ENCODE data around the gene TRABD2B. TPM values are rescaled to one million over a fixed set of nuclear protein-coding genes. Genes with fewer than 3 reads are reported as not detected.
A peak's percentile ranks its signal among the peaks of the same experiment; 100 is the strongest.

The TRABD2B gene
- total and polyA plus RNA-seq, 2 donors (not counting 1 experiment from before 2014, with no cell fraction given) = under 0.01 TPM; not detected in 1

- DNase-seq (ENCODE audit: low read depth in 2 of 2) = peak in 1 of 2 donors; percentile 60
- TF ChIP-seq CTCF (conservative IDR thresholded peaks at IDR 0.05 in 1 of 2, IDR thresholded peaks at IDR 0.05 in 1 of 2; ENCODE audit: low read depth in 1 of 2, low read length in 2 of 2) (no peak), EZH2 (IDR thresholded peaks at IDR 0.05; ENCODE audit: low read length, missing control alignments) (no peak)
- no peak overlapping the region for H3K9ac ChIP-seq (ENCODE audit: insufficient read depth, low read length)
Measured at GRCh38 chr1:48036710-48037355, 39.6 kb upstream of the TRABD2B start.

GRCh38 chr1:48035371-48036141, 38.4 kb upstream of the TRABD2B start:
- Histone ChIP-seq H3K9ac (ENCODE audit: insufficient read depth, low read length) (no peak overlapping the region), H3K4me2 (ENCODE audit: extremely low read depth, insufficient read depth, low read length) (no peak overlapping the region), H4K20me1 (ENCODE audit: control insufficient read depth, extremely low read depth, insufficient read depth, low read length) (no peaks in the 10 kb centered on the region), H3K9me3 (ENCODE audit: control insufficient read depth, insufficient read depth, low read depth, low read length) (no peaks in the 10 kb centered on the region), H3K27me3 (ENCODE audit: control insufficient read depth, insufficient read depth, low read length) (no peaks in the 10 kb centered on the region), H3K79me2 (ENCODE audit: control insufficient read depth, insufficient read depth, low read length) (no peaks in the 10 kb centered on the region), H3K4me3 (replicated peaks in 1 of 4; ENCODE audit: control extremely low read depth in 1 of 4, insufficient read depth in 1 of 4, low read depth in 3 of 4, low read length in 4 of 4) (no peak overlapping the region), H2AFZ (ENCODE audit: low read length) (no peak overlapping the region), H3K4me1 (ENCODE audit: control insufficient read depth, extremely low read depth, insufficient read depth, low read length) (no peaks in the 10 kb centered on the region), H3K36me3 (ENCODE audit: control insufficient read depth, insufficient read depth, low read length) (no peaks in the 10 kb centered on the region), H3K27ac (ENCODE audit: insufficient read depth, low read length) (no peak overlapping the region)
- TF ChIP-seq EZH2 (IDR thresholded peaks at IDR 0.05; ENCODE audit: low read length, missing control alignments) (no peak), CTCF (conservative IDR thresholded peaks at IDR 0.05 in 1 of 2, IDR thresholded peaks at IDR 0.05 in 1 of 2; ENCODE audit: low read depth in 1 of 2, low read length in 2 of 2) (no peak)
- DNase-seq (ENCODE audit: low read depth in 2 of 2) = peak in 1 of 2 donors; percentile 8

More at GRCh38 chr1:48036710-48037355, 39.6 kb upstream of the TRABD2B start:
- Histone ChIP-seq H3K36me3 (ENCODE audit: control insufficient read depth, insufficient read depth, low read length) (no peaks in the 10 kb centered on the region), H4K20me1 (ENCODE audit: control insufficient read depth, extremely low read depth, insufficient read depth, low read length) (no peaks in the 10 kb centered on the region), H3K27me3 (ENCODE audit: control insufficient read depth, insufficient read depth, low read length) (no peaks in the 10 kb centered on the region), H3K4me1 (ENCODE audit: control insufficient read depth, extremely low read depth, insufficient read depth, low read length) (no peaks in the 10 kb centered on the region), H3K79me2 (ENCODE audit: control insufficient read depth, insufficient read depth, low read length) (no peaks in the 10 kb centered on the region), H3K9me3 (ENCODE audit: control insufficient read depth, insufficient read depth, low read depth, low read length) (no peaks in the 10 kb centered on the region), H3K4me2 (ENCODE audit: extremely low read depth, insufficient read depth, low read length) (no peak overlapping the region), H2AFZ (ENCODE audit: low read length) (no peak overlapping the region), H3K27ac (ENCODE audit: insufficient read depth, low read length) (no peak overlapping the region), H3K4me3 (replicated peaks in 1 of 4; ENCODE audit: control extremely low read depth in 1 of 4, insufficient read depth in 1 of 4, low read depth in 3 of 4, low read length in 4 of 4) (no peak overlapping the region)

- no peaks in the 10 kb centered on the region for H3K4me1 ChIP-seq (ENCODE audit: control insufficient read depth, extremely low read depth, insufficient read depth, low read length)
- H2AFZ ChIP-seq (ENCODE audit: low read length) = no peak overlapping the region
- no peak overlapping the region for H3K4me2 ChIP-seq (ENCODE audit: extremely low read depth, insufficient read depth, low read length)
- H3K79me2 ChIP-seq (ENCODE audit: control insufficient read depth, insufficient read depth, low read length) = no peaks in the 10 kb centered on the region
- no peaks in the 10 kb centered on the region for H3K27me3 ChIP-seq (ENCODE audit: control insufficient read depth, insufficient read depth, low read length)
- no peaks in the 10 kb centered on the region for H3K36me3 ChIP-seq (ENCODE audit: control insufficient read depth, insufficient read depth, low read length)
- H3K9ac ChIP-seq (ENCODE audit: insufficient read depth, low read length) = no peak overlapping the region
- no peak overlapping the region for H3K27ac ChIP-seq (ENCODE audit: insufficient read depth, low read length)
- TF ChIP-seq CTCF (conservative IDR thresholded peaks at IDR 0.05 in 1 of 2, IDR thresholded peaks at IDR 0.05 in 1 of 2; ENCODE audit: low read depth in 1 of 2, low read length in 2 of 2) (no peak), EZH2 (IDR thresholded peaks at IDR 0.05; ENCODE audit: low read length, missing control alignments) (no peak)
- no peaks in the 10 kb centered on the region for H4K20me1 ChIP-seq (ENCODE audit: control insufficient read depth, extremely low read depth, insufficient read depth, low read length)
- DNase-seq (ENCODE audit: low read depth in 2 of 2) = no peak
- H3K9me3 ChIP-seq (ENCODE audit: control insufficient read depth, insufficient read depth, low read depth, low read length) = no peaks in the 10 kb centered on the region
- no peak overlapping the region for H3K4me3 ChIP-seq (replicated peaks in 1 of 4; ENCODE audit: control extremely low read depth in 1 of 4, insufficient read depth in 1 of 4, low read depth in 3 of 4, low read length in 4 of 4)
Measured at GRCh38 chr1:48033495-48034045, 36.4 kb upstream of the TRABD2B start.
